HG02973 (cell line): ENCODE measurements around the gene EGFL7.

Experiments used
- ATAC-seq: cut with Tn5 transposase; IDR thresholded peaks from one replicate; pipeline ENCODE4 v1.9.1; 2021; ENCODE audit warnings: moderate library complexity; ENCODE audit not compliant: unreplicated experiment

EGFL7 gene

GRCh38 chr9:136671646-136672430 is 9.1 kb downstream of the EGFL7 start:
- ATAC-seq = no peak

GRCh38 chr9:136672431-136673087 is 9.8 kb downstream of the EGFL7 start:
- ATAC-seq = no peak

DNA sequence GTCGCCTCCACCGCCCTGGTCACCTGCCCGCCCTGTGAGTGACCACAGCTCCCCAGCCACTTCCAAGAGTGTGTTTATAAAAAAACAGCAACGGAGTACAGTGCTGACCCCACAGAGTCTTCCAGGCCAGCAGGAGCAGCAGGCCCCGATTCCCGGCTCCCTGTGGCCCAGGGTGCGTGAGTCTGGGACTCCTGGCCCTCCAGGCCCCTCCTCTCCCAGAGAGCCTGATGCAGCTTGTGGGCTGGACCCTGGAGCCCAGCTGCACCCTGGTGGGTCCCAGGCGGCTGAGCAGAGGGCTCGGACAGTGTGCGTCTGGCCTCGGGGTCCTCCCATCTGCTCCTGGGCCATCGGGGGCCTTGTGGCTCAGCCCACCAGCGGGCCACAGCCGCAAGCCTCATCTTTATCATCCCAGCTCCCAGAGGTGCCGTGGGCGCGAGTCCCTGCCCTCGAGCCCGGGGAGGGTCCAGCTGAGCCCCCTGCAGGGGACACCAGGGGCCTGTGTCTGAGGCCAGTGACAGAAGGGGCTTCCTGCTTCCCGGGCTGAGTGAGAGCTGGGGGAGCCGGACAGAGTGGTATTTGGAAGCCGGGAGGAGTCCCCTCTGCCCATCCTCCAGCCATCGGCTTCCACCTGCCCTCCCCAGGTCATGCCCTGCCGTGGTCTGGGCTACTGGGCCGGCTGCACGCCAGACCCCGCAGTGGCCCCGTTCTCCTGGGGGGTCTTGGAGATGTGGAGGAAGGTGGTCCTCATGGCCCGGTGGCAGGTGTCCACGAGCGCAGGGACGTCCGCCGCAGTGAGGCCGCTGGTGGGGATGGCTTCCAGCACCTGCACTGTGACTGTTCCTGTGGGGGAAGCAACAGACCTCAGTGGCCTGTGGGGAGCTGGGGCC is 10.6 kb downstream of the EGFL7 start:
- ATAC-seq = no peak

DNA sequence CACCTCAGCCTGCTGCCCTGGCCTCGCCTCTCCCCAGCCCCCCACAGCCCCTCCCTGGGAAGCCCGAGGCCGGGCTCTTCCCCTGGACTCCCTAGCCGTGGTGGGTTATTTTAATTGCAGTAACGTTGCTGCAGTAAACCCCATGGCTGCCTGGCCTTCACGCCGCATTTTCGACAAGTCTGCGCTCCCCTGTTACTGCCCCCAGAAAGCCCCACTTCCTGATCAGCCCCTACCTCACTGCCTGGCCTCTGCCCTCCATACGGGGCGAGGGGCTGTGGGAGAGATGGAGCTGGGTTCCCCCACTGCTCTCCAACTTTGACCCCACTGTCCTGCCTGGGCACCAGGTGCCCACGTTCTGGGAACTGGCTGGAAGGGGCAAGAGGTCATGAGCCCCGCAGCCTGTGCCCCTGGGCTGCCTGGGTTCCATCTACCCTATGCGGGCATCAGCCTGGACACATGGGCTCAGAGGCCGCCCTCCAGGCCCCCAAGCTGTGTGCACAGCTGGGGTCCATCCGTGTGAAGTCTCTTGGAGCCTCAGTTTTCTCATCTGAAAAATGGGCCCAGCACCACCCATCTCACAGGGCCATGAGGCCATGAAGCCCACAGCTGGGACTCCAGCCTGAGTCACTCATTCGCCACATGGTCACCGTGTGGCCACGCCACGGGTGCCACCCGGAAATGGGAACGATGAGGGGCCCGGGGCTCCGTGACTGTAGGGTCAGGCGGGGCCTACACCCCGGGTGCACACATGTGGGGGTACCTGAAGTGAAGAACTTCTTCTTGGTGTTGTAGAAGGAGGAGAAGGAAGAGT is 11.5 kb downstream of the EGFL7 start:
- ATAC-seq = no peak

GRCh38 chr9:136674786-136675349 is 12.2 kb downstream of the EGFL7 start:
- no peak for ATAC-seq

GRCh38 chr9:136675477-136676296 is 13.0 kb downstream of the EGFL7 start:
- no peak for ATAC-seq

GRCh38 chr9:136676297-136676794 is 13.6 kb downstream of the EGFL7 start:
- no peak for ATAC-seq

DNA sequence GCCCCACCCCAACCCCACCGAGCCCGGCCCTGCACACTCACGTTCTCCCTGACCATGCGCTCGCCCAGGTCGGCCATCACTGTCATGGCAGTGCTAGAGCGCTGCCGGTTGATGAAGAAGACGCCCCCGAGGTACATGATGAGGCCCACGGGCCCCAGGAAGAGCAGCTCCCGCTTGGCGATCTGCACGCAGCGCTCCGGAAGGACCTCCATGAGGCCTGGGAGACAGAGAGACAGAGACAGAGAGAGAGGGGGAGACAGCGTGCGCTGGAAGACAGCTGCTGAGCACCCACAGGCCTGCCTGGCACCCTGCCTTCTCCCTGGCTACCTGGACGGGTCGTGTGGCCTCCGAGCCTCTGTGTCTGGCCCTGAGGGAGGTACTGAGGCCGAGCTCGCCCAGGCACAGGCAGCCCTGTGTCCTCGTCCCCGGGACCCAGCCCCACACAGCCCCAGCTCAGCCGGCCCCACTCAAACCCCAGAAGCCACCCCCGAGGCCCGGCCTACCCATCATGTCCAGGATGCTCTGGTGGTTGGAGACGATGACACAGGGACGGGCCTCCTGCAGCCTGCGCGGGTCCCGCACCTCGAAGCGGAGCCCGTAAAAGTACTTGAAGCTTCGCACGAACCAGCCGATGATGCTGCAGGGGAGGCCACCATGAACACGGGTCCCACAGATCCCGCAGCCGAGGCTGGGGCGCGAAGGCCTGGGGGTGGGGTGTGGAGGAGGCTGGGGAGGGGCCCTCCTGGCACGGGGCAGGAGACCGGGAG is 14.4 kb downstream of the EGFL7 start:
- ATAC-seq = no peak

DNA sequence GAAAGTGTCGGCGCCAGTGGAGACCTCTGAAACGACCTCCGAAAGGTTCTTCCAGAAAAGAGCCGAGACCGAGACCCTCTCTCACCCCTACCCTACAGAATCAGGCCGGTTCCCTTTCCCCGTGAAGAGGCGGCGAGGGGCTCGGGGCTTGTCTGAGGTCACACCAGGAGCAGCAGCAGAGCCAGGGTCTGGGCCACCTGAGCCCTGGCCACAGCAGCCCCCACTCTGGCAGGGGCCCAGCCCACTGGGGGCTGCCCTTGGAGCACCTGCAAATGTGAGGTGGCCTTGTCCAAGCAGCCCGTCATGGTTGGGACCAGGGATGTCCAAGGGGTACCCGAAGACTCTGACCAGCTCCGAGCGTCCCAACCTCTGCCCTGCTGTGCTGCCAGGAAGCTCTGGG is 15.3 kb downstream of the EGFL7 start:
- ATAC-seq = no peak

- no peak for ATAC-seq
Measured at GRCh38 chr9:136678624-136679023, 15.9 kb downstream of the EGFL7 start.

DNA sequence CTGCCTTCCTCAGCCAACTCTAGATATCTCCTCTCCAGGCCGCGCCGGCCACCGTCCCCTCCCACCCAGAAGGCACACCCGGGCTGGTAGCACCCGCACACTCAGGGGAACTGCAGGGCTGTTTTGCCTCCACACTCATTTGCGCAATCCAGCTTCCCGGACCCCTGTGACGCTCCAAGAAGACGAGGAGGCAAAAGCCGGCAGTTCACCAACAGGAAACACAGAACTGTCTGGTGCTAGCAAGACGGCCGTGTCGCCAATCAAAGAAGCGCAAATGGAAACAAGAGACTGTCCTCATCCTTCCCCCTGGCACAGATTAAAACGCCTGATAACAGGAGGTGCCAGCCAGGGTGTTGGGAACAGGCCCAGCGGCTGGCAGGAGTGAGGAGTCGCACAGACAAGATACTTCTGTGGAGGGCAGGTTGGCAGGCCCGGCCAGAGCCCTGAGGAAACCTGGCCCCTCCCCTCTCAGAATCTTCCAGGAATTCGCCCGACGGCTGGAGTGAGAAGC is 16.8 kb downstream of the EGFL7 start:
- ATAC-seq = no peak

DNA sequence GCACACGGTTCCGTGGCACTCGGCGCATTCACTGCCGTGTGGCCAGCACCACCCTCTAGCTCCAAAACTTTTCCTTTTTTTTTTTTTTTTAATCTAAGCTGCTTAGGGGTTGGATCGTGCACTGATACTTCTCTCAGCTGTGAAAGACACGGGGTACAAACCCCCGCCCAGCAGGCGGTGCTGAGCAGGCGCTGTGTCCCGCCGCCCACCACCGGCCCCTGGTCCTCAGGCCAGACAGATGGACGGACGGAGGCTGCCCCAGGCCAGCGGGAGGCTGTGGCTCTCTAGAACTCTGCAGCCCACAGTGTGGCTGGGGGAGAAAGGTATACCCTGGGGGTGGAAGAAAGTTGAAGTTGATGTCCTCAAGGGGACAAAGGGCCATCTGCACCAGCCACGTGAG is 18.3 kb downstream of the EGFL7 start:
- ATAC-seq = no peak

GRCh38 chr9:136681945-136682699 is 19.4 kb downstream of the EGFL7 start:
- no peak for ATAC-seq

GRCh38 chr9:136682710-136683109 is 20.0 kb downstream of the EGFL7 start:
- ATAC-seq = no peak

DNA sequence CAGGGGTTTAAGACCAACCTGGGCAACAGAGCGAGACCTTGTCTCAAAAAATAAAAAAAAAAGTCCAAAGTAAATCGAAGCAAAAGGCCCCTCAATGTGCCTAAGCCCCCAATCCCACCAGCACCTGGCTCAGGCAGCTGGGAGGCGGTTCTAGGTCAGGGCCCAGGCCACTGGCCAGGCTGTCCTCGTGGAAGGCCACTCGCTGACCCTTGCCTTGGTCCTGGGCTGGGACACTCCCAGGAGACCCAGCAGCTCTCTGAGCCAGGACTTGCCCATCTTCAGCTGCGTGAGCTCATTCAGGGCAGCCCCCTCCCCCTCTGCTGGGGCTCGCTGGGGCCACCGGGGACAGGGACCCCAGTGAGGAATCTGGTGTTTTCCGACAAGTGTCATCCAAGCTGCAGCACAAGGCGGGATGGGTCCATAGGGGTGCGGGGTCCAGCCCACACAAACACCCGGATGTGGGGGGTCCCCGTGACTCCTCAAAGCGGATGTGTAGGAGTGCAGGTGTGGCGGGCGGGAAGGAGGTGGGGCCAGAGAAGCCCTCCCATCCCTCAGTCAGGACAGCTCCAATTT is 20.5 kb downstream of the EGFL7 start:
- ATAC-seq = no peak

DNA sequence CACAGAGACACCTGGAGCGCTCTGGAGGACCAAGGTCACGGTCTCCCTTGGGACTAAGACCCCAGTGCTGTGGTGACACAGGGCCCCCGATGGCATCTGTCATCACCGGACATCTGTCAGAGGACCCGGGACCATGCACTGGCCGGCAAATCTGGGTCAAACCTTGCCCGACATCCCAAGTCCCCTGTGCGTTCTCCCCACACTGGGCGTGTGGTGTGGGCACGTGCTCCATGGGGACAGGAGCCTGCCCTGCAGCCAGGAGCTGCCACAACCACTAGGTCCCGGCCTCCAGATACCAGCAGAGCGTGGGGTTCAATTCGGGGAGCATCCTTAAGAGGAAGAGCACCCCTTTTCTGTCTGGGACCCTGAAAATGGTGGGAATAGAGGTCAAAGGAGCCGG is 21.0 kb downstream of the EGFL7 start:
- ATAC-seq = no peak

GRCh38 chr9:136684339-136684738 is 21.6 kb downstream of the EGFL7 start:
- no peak for ATAC-seq
